GM13977 (cell line): ENCODE measurements around the gene FARP1.

ENCODE experiments used
- DNase-seq: peaks from one replicate; pipeline ENCODE4 v3.0.0; 2012; ENCODE audit warnings: low spot score
- CTCF ChIP-seq: IDR thresholded peaks from 2 replicates; pipeline ENCODE4 v1.5.1; 2012; ENCODE audit warnings: mild to moderate bottlenecking, control low read depth; ENCODE audit not compliant: insufficient read depth; ENCODE audit errors: extremely low read depth, missing control alignments
- in situ Hi-C: fragments of 300-500 bp; cut with MboI; formaldehyde crosslinking; loops from one replicate; pipeline ENCODE4 v1.12.0; 2022; ENCODE audit warnings: low sequenced_read_pairs, low pct_unique_long_range_greater_than_20kb, mixed read lengths, inconsistent platforms; ENCODE audit not compliant: unreplicated experiment

The FARP1 gene

DNA sequence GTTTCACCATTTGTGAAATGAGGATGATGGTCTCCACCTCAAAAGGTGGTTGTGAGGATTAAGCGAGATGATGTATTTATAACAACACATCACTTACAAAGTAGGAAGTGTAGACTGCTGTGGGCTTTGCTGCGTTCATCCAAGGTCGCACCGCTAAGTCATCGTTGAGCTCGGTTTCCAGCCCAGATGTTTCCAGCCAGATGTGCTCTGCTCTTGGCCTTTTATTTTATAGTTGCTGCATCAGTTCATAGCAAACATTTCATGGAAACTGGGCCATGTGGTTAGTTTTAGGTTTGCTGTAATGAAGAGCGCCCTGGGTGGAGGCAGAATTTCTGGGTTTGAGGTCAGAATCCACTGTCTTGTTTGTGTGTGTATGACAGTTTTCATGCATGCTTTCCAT, 110.6 kb downstream of the FARP1 start:
- no peak for TF ChIP-seq CTCF
- in situ Hi-C loops, result no loop called here
- no peak for DNase-seq

- TF ChIP-seq CTCF, result no peak
- no peak for DNase-seq
- in situ Hi-C loops, result no loop called here
Observed at GRCh38 chr13:98254513-98254912, 111.6 kb downstream of the FARP1 start.

- TF ChIP-seq CTCF, result no peak
- in situ Hi-C loops, result no loop called here
- DNase-seq, result no peak
Observed at GRCh38 chr13:98258226-98258625, 115.3 kb downstream of the FARP1 start.

DNA sequence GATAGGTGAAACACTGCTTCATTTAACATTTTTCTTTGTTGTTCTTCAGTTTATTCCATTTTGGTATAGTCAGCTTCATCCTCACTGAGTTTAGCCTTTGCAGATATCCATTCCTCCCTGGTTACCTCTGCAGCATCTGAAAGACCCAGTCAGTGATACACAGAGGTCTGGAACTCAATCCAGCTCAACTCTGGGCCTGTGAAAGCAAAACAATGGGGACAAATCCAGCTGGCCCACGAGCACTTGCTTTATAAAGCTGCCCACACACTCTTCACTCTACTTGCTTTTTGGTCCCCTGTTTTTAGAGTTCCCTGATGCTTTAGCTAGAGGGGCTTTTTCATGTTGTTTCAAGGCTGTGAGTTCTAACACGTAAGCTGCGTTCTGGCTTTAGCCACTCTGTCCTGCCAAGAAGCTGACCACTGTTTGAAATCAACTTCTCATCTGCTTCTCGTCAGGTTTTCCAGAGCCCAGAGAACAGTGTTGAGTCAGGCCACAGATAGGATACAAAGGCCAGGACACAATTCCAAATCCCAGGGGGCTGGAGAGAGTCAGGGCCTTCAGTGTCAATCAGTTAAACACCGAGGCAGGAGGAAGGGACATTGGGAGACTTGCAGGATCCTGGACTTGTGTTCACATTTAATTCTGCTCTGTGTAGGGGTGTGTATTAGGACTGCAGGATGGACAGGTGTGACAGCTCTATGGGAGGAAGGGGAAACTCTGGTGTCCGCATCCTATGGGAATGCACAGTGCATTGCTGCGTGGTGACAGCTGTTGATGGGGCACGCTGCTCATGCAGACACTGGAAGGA, 117.7 kb downstream of the FARP1 start:
- TF ChIP-seq CTCF, result no peak

DNA sequence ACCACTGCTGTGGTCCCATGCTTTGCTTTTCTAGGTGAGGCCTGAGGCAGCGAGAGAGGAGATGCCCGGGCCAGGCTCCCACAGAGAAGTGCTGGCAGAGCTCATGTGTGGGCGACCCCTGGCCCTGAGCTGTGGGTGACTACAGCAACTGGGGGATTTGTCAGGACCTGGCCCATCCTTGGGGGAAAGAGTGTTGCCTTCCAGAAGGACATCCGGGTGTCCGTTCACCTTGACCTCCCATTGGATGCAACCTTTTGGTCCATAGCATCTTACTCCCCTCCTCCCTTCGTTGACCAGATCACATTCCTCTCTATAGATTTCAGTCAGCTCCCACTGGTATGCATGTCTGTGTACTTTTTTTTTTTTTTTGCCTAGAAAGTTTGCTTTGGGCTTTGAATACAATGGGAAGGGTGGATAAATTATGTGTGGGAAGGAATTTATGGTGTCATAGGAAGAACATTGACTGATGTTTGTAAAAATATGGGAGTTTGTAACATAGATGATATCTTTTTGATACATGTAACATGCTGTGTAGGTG, 118.3 kb downstream of the FARP1 start:
- DNase-seq, result no peak
- in situ Hi-C loops, result no loop called here
- no peak for TF ChIP-seq CTCF

More for the DNA sequence above, 117.7 kb downstream of the FARP1 start:
- no peak for DNase-seq
- in situ Hi-C loops, result no loop called here

DNA sequence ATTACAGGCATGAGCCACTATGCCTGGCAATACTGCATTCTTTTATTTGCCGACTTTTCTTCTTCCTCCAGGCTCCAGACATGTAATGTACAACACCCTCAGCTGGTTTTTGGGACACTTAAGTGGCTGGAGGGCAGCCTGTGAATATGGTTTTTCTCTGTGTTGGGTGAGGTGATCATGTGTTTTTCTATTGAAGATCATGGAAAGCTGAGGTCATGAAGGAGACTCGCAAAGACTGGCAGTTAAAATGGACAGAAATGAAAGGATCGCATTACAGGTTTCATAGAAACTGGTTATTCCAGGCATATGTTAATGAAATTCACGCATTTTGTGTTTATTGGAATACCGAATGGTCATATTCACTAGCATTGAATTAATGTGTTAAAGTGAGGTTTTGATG, 119.4 kb downstream of the FARP1 start:
- DNase-seq, result no peak
- in situ Hi-C loops, result no loop called here
- TF ChIP-seq CTCF, result no peak
